Neural progenitor cell (in vitro differentiated cells): ENCODE results near the gene FASLG. TPM values are rescaled to one million over a fixed set of nuclear protein-coding genes. Genes with fewer than 3 reads are reported as not detected.

Experiments
- DNase-seq: peaks from one replicate; pipeline ENCODE4 v3.0.0-alpha.2; 2016; ENCODE audit warnings: low spot score
- H2AFZ ChIP-seq: fragments of 200-600 bp; sonication (generic); replicated peaks from 2 replicates; pipeline ENCODE4 v1.6.1; 2016; ENCODE audit warnings: antibody characterized with exemption
- H3F3A ChIP-seq: fragments of 200-600 bp; sonication (generic); 2 replicates; pipeline ENCODE4 v1.6.1; 2016; ENCODE audit warnings: antibody characterized with exemption, low read depth
- H3K27ac ChIP-seq: fragments of 200-600 bp; sonication (generic); 2 replicates; pipeline ENCODE4 v1.5.1; 2016; ENCODE audit warnings: mild to moderate bottlenecking
- H3K27me3 ChIP-seq: fragments of 200-600 bp; sonication (generic); 2 replicates; pipeline ENCODE4 v1.6.1; 2016; ENCODE audit warnings: mild to moderate bottlenecking, moderate library complexity
- H3K36me3 ChIP-seq: fragments of 200-600 bp; sonication (generic); 2 replicates; pipeline ENCODE4 v1.5.1; 2016
- H3K4me1 ChIP-seq: fragments of 200-600 bp; sonication (generic); 2 replicates; pipeline ENCODE4 v1.6.1; 2016; ENCODE audit warnings: mixed run types
- H3K4me2 ChIP-seq: fragments of 200-600 bp; sonication (generic); 2 replicates; pipeline ENCODE4 v1.6.1; 2016
- H3K4me3 ChIP-seq: fragments of 200-600 bp; sonication (generic); 2 replicates; pipeline ENCODE4 v1.5.1; 2016
- H3K79me2 ChIP-seq: fragments of 200-600 bp; sonication (generic); 2 replicates; pipeline ENCODE4 v1.6.1; 2016; ENCODE audit warnings: low read depth
- H3K9ac ChIP-seq: fragments of 200-600 bp; sonication (generic); 2 replicates; pipeline ENCODE4 v1.6.1; 2016
- H3K9me3 ChIP-seq: fragments of 200-600 bp; sonication (generic); 2 replicates; pipeline ENCODE4 v1.5.1; 2016; ENCODE audit warnings: low read depth
- H4K20me1 ChIP-seq: fragments of 200-600 bp; sonication (generic); 2 replicates; pipeline ENCODE4 v1.6.1; 2016; ENCODE audit warnings: low read depth
- H3K27ac Mint-ChIP-seq: 3 replicates; pipeline ENCODE4 v1.8.0; 2021; ENCODE audit warnings: mixed read lengths
- H3K27me3 Mint-ChIP-seq: 2 replicates; pipeline ENCODE4 v1.8.0; 2022; ENCODE audit warnings: low read depth, mild to moderate bottlenecking, inconsistent platforms, moderate library complexity, mixed read lengths; ENCODE audit not compliant: insufficient read depth
- H3K36me3 Mint-ChIP-seq: 3 replicates; pipeline ENCODE4 v1.8.0; 2021; ENCODE audit warnings: mixed read lengths
- H3K4me1 Mint-ChIP-seq: 3 replicates; pipeline ENCODE4 v1.8.0; 2021; ENCODE audit warnings: mixed read lengths
- H3K4me3 Mint-ChIP-seq: 3 replicates; pipeline ENCODE4 v1.8.0; 2021; ENCODE audit warnings: mild to moderate bottlenecking, moderate library complexity, mixed read lengths
- H3K9me3 Mint-ChIP-seq: 3 replicates; pipeline ENCODE4 v1.8.0; 2020; ENCODE audit warnings: mixed read lengths
- CTCF ChIP-seq: fragments of 200-600 bp; sonication (generic); IDR thresholded peaks from 2 replicates; pipeline ENCODE4 v1.5.1; 2017; ENCODE audit warnings: antibody characterized with exemption, mild to moderate bottlenecking
- EZH2 ChIP-seq: fragments of 200-600 bp; sonication (generic); IDR thresholded peaks from 2 replicates; pipeline ENCODE4 v1.6.1; 2017; ENCODE audit warnings: antibody characterized with exemption, mild to moderate bottlenecking, moderate library complexity
- EZH2phosphoT487 ChIP-seq: fragments of 200-600 bp; sonication (generic); IDR thresholded peaks from 2 replicates; pipeline ENCODE4 v1.6.1; 2017; ENCODE audit warnings: antibody characterized with exemption
- total RNA-seq: library from RNA; depleted of rRNA; stranded (reverse); fragments of >200 nt; gene quantifications from 2 replicates; pipeline ENCODE4 v1.2.3, GENCODE V29; 2015; ENCODE audit warnings: low replicate concordance

Gene FASLG
- total RNA-seq, 1 donor from 2014 or later, result not detected

- Mint-ChIP-seq H3K4me1 (no peaks in the 10 kb centered on the region), H3K9me3 (no peaks in the 10 kb centered on the region), H3K27ac (no peak overlapping the region), H3K27me3 (peaks cover 2% of the 10 kb centered on the region), H3K4me3 (no peak overlapping the region), H3K36me3 (no peaks in the 10 kb centered on the region)
- H4K20me1 ChIP-seq, result no peaks in the 10 kb centered on the region
- no peak overlapping the region for H2AFZ ChIP-seq
- no peak overlapping the region for H3K4me3 ChIP-seq
- H3K4me1 ChIP-seq, result no peaks in the 10 kb centered on the region
- no peak for DNase-seq
- no peaks in the 10 kb centered on the region for H3K27me3 ChIP-seq
- no peaks in the 10 kb centered on the region for H3K79me2 ChIP-seq
- no peaks in the 10 kb centered on the region for H3K36me3 ChIP-seq
- H3K27ac ChIP-seq, result no peak overlapping the region
- TF ChIP-seq CTCF, result no peak
- TF ChIP-seq EZH2, result no peak
- TF ChIP-seq EZH2phosphoT487, result no peak
- no peak overlapping the region for H3K4me2 ChIP-seq
- no peak overlapping the region for H3K9ac ChIP-seq
- H3K9me3 ChIP-seq, result no peaks in the 10 kb centered on the region
- no peaks in the 10 kb centered on the region for H3F3A ChIP-seq
Measured at GRCh38 chr1:172656576-172656975, 2.3 kb upstream of the FASLG start.

DNA sequence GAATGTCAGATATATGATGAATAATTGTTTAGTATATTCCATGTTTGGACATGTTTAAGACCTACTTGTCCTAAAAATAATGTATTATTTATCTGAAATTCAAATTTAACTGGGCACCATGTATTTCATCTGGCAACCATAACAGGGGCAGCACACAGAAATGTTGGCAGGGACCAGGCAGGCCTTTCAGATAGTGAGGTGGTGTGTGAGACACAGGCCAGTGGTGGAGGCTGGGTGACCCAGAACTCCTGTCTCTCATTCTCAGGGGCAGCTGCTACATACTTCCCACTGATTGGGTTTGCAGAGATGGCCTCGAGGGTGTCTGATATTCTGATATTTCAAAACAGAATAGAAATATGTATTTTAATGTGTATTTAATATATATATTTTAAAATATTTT is 1.3 kb upstream of the FASLG start:
- no peak overlapping the region for H2AFZ ChIP-seq
- no peaks in the 10 kb centered on the region for H4K20me1 ChIP-seq
- no peaks in the 10 kb centered on the region for H3F3A ChIP-seq
- H3K9ac ChIP-seq, result no peak overlapping the region
- no peak overlapping the region for H3K4me2 ChIP-seq
- peaks cover 2% of the 10 kb centered on the region for H3K27me3 Mint-ChIP-seq
- H3K27ac ChIP-seq, result no peak overlapping the region
- no peaks in the 10 kb centered on the region for H3K36me3 Mint-ChIP-seq
- no peaks in the 10 kb centered on the region for H3K27me3 ChIP-seq
- no peak overlapping the region for H3K4me3 Mint-ChIP-seq
- no peak overlapping the region for H3K4me3 ChIP-seq
- peaks cover 2% of the 10 kb centered on the region for H3K4me1 Mint-ChIP-seq
- TF ChIP-seq CTCF, result no peak
- TF ChIP-seq EZH2phosphoT487, result no peak
- TF ChIP-seq EZH2, result no peak
- no peaks in the 10 kb centered on the region for H3K4me1 ChIP-seq
- no peaks in the 10 kb centered on the region for H3K9me3 ChIP-seq
- H3K27ac Mint-ChIP-seq, result no peak overlapping the region
- no peak for DNase-seq
- no peaks in the 10 kb centered on the region for H3K79me2 ChIP-seq
- H3K36me3 ChIP-seq, result no peaks in the 10 kb centered on the region
- H3K9me3 Mint-ChIP-seq, result no peaks in the 10 kb centered on the region

DNA sequence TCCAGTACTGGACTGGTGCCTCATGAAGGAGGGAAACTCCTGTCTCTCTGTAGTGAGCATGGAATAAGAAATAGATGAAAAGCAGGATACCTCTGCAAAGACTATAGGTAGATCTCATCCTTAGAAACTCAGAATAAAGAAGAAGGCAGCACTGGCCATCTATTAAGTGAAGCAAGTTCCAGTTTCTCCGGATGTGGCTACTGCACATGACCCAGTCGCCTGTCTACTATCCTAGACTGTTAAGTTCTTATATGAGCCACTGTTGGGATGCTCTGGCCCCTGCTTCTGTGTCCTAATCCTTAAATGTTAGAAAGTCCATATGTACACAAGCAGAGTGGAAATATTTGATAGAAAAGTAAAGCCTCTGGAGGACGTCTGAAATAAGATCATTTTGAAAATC is 2.2 kb downstream of the FASLG start:
- TF ChIP-seq EZH2phosphoT487, result no peak
- no peak for TF ChIP-seq CTCF
- TF ChIP-seq EZH2, result no peak
- no peaks in the 10 kb centered on the region for H3K9me3 Mint-ChIP-seq

More for the DNA sequence above, 2.2 kb downstream of the FASLG start:
- Histone ChIP-seq H3K36me3 (no peaks in the 10 kb centered on the region), H3K4me1 (no peaks in the 10 kb centered on the region), H3K4me3 (no peak overlapping the region), H3K27me3 (no peaks in the 10 kb centered on the region), H3F3A (no peaks in the 10 kb centered on the region), H3K9me3 (no peaks in the 10 kb centered on the region), H3K4me2 (no peak overlapping the region), H3K27ac (no peak overlapping the region), H3K9ac (no peak overlapping the region), H2AFZ (no peak overlapping the region), H4K20me1 (no peaks in the 10 kb centered on the region), H3K79me2 (no peaks in the 10 kb centered on the region)
- Mint-ChIP-seq H3K4me1 (peaks cover 2% of the 10 kb centered on the region), H3K4me3 (no peak overlapping the region), H3K27me3 (no peaks in the 10 kb centered on the region), H3K36me3 (no peaks in the 10 kb centered on the region), H3K27ac (no peak overlapping the region)
- DNase-seq, result no peak
